HG03342 (cell line): Measurements from ENCODE around the gene PPP5C.
"Not testable (repeated sequence)": the region's sequence is repeated elsewhere in the genome, so short reads cannot be mapped to it uniquely, and the experiment has no call there.

ENCODE experiments used
- ATAC-seq: cut with Tn5 transposase; IDR thresholded peaks from one replicate; pipeline ENCODE4 v1.9.1; 2021; ENCODE audit warnings: mild to moderate bottlenecking, moderate library complexity; ENCODE audit not compliant: unreplicated experiment

The PPP5C gene, protein sequence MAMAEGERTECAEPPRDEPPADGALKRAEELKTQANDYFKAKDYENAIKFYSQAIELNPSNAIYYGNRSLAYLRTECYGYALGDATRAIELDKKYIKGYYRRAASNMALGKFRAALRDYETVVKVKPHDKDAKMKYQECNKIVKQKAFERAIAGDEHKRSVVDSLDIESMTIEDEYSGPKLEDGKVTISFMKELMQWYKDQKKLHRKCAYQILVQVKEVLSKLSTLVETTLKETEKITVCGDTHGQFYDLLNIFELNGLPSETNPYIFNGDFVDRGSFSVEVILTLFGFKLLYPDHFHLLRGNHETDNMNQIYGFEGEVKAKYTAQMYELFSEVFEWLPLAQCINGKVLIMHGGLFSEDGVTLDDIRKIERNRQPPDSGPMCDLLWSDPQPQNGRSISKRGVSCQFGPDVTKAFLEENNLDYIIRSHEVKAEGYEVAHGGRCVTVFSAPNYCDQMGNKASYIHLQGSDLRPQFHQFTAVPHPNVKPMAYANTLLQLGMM

DNA sequence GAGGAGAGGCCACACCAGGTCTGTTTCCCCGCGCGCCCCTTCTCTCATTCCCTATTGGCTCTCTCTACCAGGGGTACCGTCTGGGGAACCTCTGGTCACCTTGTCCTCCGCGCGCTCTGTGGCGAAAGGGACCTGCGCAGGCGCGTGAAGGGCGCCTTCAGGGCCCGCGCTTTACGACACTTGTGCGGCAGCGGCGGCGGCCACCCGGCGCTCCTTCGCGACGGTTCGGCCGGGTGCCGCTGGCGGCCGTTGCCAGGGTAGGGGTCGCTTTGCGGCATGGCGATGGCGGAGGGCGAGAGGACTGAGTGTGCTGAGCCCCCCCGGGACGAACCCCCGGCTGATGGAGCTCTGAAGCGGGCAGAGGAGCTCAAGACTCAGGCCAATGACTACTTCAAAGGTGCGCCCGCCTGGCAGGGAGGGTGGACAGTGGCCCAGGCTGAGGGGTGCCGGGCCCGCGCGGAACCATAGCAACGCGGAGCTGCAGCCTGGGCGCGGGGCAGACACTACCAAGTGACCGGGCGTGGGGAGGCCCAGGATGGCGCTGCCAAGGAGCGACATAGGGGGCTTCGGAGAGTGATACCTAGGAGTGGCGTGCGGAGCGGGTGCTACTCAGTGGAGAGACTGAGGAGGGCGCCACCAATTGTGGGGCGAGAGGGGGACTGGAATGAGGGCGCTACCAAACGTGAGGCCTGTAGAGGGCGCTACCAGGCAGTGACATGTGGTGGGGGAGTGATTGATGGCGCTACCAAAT, at the start of gene PPP5C:
PPP5C (plus strand) TSS at position 267 of the 751 bp plus-strand sequence; CDS start at position 277, 10 bp downstream.
- ATAC-seq = peak; percentile 49

DNA sequence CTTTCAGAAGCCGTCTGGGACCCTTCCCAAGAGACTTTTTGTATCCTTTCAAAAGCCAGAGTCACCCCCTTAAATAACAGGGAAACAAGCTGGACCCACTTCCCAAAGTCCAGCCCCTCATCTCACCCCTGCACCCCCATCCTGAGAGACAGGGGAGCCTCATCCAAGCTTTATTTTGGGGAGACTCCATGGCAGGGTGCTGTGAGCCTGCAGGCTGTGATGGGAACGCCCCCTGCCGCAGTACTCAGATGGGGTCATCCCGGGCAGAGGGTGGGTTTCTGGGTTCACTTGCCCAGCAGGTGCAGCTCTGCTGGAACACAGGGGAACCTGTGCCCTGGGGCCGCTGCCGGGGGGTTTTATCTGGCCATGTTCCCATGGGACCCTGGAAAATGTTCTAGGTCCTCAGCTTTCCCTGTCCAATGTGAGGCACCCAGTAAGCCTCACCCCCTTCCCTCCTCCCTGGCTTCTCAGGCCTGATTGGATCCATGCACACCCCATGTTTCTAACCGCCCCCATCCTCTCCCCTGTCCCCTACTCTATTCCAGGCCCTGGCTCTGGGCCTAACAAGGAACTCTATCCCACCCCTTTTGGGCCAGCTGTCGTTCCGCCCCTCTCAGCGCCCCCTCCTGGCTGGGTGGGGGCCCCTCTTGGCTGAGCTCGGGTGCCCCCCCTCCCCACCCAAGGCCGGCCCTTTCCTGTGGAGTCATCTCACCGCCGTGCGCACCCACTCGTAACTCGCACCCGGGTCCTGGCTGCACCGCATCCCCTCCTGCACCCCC, 49.0 kb upstream of the PPP5C start:
- ATAC-seq = no peak

DNA sequence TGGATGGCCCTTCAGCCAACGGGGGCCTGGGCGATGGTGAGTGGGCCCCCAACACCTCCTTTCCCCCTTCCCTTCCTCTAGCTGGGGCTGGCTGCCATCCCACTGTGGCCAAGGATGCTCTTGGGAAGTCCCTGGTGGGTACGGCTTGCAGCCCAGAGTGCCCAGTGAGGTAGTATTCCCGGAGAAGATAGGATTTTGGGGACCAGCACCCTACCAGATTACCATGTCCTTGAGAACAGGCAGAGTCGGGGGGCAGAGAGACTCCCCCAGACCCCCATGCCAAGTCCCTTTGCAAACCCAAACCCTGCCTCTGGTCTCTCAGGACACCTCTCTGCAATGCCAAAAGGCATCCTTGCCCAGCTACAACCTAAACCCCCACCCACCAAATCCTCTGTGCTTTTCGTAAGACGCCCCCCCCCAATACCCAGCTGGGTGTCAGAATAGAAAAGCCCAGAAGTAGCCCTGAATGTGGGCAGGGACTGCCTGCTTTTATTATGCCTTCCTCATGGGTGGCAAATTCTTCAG, 48.3 kb upstream of the PPP5C start:
- ATAC-seq = no peak

DNA sequence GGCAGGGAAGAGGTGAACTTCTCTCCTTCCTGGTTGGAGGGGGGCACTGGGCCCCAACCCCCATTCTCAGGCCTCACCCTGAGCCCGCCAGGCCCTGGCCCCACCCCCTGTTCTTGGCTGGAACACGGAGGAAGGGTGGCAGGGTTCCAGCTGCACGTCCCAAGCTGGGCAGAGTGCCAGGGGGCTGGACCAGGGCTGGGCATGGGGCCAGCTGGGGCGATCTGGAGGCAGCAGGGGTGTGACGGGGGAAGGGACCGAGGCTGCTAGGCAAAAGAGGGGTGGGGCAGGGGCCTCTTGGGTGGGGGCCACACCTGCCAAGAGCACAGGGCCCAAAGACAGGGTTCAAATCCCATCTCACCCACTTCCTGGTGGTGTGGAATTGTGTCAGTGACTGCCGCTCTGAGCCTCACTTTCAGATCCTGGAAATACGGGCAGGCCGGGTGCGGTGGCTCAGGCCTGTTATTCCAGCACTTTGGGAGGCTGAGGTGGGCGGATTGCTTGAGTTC, 47.8 kb upstream of the PPP5C start:
- ATAC-seq = no peak

DNA sequence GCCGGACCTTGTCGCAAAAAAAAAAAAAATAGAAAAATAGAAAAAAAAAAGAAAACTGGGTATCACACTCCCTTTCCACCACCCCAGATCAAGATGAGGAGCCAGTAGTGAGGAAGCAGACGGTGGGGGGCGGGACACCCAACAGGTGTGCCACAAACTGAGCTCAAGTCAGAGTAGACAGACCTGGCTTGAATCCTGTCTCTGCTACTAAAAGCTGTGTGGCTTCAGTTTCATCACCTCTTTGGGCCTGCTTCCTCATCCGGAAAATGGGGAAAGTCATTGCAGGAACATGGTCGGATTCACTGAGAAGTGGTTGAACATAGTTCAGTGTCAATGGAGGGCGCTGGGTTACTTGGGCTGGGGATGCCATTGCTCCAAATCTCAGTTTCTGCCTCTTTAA, 47.2 kb upstream of the PPP5C start:
- ATAC-seq = no peak

DNA sequence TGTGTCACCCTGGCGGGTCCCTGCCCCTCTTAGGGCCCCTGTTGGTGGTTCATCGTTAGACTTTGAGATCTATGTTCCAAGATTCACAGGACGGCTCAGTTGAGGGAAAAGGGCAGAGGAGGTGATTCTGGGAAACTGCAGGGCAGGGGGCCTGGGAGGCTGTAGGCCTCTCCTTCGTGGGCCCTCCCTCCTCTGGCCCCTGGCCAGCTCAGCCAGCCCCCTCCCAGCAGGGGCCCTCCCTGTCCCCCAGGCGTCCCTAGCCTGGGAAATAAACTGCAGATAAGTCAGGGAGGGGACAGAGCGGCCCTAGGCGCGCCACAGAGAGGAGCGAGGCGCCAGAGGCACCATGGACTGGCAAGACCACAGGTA, 43.6 kb upstream of the PPP5C start:
- ATAC-seq = no peak

DNA sequence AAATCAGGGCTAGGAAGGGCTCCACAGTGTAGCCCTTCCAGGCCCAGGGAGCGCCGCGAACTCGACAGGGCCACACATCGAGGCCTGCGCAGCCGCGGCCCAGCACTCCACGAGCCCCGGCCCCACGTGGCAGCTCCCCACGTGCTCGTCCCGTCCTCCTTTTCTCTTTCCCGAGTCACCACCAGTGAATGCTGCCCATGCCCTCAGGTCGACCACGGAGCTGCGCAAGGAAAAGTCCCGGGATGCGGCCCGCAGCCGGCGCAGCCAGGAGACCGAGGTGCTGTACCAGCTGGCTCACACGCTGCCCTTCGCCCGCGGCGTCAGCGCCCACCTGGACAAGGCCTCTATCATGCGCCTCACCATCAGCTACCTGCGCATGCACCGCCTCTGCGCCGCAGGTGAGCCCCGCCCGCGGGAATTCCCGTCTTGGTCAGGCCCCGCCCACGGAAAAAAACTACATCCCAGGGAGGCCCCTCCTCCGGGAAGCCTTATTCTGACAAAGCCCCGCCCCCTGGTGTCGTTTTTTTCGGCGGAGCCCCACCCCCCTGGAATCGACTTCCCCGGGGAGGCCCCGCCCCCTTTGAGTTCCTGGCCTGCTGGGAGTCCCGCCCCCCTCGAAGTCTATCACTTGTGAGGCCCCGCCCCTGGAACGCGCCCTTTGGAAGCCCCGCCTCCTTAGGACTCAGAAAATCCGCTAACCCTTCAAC, 43.0 kb upstream of the PPP5C start:
- ATAC-seq = no peak

DNA sequence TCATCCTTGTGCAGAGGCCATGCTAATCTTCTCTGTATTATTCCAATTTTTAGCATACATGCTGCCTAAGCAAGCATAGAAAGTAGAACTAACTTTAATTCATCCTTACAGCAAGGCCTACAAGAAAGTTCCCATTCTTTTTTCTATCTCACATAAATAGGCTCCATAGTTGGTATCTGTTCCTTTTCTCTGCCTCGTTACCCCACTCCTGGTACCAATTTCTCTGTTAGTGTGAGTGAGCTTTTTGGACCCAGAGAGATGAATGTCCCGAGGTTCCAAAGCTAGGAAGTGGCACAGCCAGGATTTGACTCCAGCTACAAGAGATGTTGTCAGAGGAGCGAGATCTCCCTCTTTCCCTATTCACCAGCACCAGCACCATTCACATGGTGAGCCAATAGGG, 40.4 kb upstream of the PPP5C start:
- no peak for ATAC-seq

DNA sequence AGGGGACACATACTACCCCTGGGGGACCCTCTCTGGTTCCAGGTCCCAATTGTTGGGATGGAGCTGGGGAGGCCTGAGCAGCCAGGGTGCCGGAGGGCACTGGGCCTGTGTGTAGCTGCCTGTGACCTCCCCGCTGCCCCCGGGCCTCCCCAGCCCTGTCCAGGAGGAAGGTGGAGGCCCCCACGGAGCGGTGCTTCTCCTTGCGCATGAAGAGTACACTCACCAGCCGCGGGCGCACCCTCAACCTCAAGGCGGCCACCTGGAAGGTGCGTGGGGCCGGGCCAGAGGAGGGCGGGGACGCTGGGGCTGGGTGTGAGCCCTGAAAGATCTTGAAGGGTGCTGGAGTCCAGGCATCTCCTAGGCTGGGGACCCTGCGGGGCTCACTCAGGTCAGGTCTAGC, 38.4 kb upstream of the PPP5C start:
- no peak for ATAC-seq

DNA sequence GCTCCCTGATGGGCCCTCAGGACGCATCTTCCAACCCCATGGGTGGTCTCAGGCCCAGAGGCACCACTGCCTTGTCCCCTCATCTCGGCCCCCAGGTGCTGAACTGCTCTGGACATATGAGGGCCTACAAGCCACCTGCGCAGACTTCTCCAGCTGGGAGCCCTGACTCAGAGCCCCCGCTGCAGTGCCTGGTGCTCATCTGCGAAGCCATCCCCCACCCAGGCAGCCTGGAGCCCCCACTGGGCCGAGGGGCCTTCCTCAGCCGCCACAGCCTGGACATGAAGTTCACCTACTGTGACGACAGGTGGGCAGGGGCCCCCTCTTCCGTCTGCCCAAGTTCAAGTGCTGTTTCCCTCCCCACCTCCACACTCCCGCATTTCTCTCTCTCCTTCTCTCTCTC, 37.8 kb upstream of the PPP5C start:
- no peak for ATAC-seq

DNA sequence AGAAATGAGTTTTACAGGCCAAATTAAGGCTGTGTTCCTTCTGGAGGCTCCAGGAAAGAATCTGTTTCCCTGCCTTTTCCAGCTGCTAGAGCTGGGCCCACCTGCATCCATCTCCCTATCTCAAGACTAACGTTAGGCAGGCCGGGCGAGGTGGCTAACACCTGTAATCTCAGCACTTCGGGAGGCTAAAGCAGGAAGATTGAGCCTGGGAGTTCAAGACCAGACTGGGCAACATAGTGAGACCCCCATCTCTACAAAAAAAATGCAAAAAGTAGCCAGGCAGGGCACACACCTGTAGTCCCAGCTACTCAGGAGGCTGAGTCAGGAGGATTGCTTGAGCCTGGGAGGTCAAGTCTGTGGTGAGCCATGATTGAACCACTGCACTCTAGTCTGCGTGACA, 35.4 kb upstream of the PPP5C start:
- no peak for ATAC-seq

DNA sequence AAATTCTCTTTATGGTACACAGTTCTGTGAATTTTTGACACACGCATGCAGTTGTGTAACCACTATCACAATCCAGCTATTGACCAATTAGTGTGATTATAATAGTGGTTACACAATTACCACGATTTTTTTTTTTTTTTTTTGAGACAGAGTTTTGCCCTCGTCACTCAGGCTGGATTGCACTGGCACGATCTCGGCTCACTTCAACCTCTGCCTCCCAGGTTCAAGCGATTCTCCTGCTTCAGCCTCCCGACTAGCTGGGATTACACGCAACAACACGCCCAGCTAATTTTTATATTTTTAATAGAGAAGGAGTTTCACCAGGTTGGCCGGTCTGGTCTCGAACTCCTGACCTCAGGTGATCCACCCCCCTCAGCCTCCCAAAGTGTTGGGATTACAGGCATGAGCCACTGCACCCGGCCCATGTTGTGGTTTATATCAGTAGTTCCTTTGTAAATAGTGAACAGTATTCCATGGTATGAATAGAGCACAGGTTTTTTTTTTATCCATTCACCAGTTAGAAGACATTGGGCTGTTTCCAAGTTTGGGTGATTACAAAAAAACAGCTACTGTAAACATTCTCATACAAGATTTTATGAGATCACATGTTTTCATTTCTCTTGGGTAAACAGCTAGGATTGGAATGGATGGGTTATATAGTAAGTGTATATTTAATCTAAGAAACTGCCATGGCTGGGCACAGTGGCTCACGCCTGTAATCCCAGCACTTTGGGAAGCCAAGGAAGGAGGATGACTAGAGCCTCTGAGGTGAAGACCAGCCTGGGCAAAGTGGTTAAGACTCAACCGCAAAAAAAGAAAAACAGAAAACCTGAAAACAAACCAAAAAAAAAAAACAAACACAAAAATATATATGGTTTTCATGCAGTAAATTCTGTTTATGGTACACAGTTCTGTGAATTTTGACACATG, 33.1 kb upstream of the PPP5C start:
- not testable (repeated sequence) for ATAC-seq

DNA sequence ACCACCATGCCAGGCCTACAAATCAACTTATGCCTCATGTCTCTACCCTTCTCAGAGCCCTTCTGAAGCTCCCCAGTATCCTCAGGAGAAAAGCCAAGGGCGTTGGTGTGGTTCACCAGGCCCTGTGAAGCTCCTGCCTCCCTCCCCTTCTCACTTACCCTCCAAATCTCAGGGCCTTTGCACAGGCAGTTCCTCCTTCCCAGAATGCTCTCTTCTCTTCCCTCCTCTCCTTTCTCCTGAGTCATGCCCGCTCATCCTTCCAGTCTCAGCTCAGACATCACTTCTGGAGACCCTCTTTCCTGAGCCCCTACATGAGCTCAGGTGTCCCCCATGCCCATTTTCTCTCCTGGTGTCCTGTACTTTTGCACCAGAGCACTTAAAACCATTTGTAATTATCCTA, 29.5 kb upstream of the PPP5C start:
- ATAC-seq = no peak

DNA sequence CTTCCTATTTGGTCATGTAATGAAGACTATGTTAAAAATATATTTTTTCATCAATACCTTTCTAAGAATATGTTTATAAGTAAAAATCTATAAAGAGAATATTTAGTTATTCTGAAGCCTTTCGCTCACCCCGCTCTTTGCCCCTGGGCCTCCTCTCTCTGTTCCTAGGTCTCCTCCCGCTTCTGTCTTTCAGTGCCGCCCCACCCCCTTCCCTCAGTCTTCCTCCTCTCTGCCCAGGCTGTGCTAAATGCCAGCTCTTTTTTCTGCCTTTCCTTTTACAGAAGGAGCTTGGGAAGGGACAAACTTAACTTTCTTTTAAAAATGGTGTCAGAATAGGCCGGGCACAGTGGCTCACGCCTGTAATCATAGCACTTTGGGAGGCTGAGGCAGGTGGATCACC, 27.3 kb upstream of the PPP5C start:
- no peak for ATAC-seq

DNA sequence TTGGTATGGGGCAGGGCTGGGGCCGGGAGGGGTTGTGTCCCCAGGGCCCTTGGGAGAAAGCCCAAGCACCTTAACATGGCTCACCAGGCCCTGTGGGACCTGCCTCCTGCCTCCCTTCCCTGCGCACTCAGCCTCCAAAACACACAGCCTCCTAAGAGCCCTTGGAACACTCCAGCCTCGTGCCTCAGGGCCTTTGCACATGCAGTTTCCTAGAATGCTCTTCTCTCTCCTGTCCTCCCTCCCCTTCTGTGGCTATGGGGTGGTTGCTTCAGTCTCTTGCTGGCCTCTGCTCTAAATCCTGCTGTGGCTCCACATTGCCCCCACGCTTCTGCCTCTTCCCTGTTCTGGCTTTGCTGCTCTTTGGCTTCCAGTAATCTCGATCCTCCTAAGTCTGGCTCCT, 26.3 kb upstream of the PPP5C start:
- ATAC-seq = no peak

DNA sequence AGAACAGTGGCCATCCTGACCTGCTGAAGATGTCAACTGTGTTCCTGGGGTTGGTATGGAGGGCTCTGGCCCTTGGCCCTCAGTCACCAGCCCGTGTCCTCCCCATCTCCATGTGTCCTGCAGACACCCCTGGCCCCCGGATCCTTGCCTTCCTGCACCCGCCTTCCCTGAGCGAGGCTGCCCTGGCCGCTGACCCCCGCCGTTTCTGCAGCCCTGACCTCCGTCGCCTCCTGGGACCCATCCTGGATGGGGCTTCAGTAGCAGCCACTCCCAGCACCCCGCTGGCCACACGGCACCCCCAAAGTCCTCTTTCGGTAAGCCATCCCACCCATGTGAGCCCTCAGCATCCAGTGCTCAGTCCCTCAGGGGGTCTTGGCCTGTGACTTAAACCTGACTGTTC, 25.2 kb upstream of the PPP5C start:
- ATAC-seq = no peak

DNA sequence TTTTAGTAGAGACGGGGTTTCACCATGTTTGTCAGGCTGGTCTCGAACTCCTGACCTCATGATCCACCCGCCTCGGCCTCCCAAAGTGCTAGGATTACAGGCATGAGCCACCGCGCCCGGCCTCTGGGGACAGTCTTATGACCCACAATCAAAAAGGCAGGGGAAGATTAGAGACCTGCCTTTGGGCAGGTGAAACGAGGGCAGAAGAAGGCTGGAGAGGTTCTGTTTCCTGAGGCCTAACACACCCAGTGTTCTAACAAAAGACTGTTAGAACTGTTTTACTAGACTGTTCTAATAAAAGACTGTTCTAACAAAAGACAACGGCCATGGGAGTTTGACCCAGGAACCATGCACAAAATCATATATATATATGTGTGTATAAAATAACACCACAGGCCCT, 23.7 kb upstream of the PPP5C start:
- ATAC-seq = not testable (repeated sequence)

DNA sequence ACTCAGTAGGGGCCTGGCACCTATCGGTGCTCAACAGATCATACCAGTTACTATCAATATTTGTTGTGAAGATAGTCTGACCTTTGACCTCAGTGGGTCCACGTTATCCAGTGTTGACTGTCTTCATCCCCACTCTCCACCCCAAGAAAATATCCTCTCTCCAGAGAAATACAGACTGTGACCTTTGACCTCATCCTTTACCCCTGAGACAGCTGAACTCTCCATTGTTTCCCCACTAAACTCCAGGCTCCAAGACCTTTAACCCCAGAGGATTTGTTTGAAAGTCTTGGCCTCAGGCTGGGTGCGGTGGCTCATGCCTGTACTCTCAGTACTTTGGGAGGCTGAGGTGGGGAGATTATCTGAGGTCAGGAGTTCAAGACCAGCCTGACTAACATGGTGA, 22.6 kb upstream of the PPP5C start:
- ATAC-seq = no peak

DNA sequence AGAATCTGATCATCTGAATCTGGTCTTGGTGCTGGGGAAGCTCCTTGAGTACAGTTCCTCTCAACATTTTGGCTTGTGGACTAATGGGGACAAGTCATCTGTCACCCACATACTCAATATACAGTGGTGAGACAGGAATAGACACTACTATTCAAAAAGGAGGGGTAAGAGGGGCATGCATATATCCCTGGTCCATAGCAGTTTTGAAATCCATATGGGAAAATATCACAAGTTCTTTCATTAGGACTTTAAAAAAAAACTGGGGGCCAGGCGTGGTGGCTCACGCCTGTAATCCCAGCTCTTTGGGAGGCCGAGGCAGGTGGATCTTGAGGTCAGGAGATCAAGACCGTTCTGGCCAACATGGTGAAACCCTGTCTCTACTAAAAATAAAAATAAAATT, 20.3 kb upstream of the PPP5C start:
- no peak for ATAC-seq
